ENCODE results near the gene UGGT1.

The UGGT1 gene

DNA sequence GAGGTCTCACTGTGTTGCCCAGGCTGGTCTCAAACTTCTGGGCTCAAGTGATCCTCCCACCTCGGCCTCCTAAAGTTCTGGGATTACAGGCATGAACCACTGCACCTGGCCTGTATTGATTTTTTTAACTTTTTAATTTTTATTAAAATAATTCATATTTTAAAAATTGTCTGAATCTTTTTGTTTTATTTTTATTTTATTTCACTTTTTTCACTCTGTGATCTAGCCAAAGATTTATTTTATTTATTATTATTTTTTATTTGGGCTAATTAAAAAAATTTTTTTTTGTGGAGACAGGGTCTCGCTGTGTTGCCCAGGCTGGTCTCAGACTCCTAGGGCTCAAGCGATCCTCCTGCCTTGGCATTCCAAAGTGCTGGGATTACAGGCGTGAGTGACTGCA, 14.1 kb downstream of the UGGT1 start:
- DNase-seq (ENCODE audit: low read depth in 3 of 3), result no peak

DNA sequence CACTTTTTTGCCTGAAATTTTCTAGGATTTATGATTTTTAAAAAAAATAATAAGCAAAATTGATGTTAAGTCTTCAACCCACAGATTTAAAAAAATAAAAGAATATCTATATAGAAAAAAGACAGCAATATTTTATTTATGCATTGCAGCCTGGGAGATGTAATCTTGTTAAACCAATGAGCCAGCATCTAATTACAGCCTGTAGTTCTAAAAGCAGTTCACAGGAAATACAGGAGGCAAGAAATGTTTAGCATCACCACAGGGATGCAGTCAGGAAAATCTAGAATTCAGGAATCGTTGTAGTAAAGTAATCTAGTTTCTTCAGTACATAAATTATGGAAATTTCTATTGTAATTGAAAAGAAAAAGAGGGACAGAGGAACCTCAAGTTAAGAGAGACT, 17.2 kb downstream of the UGGT1 start:
- no peak for DNase-seq (ENCODE audit: low read depth in 3 of 3)

DNA sequence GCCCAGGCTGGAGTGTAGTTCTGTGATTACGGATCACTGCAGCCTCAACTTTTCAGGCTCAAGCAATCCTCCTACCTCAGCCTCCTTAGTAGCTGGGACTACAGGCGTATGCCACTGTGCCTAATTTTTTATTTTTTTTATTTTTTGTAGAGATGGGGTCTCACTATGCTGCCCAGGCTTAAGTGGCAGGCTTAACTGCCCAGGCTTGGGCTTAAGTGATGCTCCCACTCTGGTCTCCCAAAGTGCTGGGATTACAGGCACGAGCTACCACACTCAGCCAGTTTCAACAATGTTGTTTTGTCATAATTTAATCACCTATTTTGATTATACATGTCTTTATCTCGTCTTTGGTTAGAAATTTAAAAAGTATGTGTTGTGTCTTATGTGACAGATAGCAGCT, 18.2 kb downstream of the UGGT1 start:
- no peak for DNase-seq (ENCODE audit: low read depth in 3 of 3)

DNA sequence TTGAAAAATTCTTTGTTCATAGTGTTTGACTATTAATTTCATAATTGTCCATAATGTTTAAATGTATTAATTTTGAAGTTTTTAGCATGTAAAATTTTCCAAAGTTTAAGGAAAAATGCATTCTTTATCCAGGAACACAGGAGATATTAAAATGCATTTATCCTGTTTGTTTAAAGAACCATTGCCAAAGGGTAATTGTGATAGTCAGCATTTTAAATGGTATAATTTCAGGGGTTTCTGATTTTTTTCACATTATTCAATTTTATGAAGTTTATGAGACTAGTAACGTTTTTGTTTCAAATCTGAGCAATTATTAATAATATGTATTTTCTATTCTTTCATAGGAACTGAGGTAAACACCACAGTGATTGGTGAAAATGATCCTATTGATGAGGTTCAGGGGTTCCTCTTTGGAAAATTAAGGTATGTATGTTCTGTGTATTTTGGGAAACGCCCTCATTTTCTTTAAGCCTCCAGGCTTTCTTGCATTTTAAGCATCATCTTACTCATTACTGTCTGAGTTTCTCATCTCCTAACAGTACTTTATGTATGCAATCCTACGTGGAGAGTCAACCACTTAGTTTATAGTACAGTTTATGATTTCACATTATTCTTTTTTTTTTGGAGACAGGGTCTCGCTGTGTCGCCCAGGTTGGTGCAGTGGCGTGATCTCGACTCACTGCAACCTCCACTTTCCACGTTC, 25.1 kb downstream of the UGGT1 start:
- DNase-seq (ENCODE audit: low read depth in 3 of 3), result no peak

DNA sequence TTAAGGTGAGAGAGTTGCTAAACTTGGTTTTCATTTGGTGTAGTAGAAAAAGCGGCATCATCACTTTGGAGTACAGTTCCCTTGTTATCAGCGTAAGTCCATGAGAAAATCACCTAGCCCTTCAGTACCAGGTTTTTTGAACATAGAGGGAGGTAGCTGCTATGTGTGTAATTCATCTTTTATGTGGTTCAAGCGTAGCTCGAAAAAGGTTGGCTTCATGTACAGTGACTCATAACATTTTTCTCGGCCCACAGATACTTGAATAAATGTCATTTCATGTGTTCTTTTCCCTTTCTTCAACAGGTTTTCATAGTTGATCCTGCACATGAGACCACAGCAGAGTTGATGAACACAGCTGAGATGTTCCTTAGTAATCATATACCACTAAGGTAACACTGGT, 43.6 kb downstream of the UGGT1 start:
- DNase-seq (ENCODE audit: low read depth in 3 of 3), result no peak

DNA sequence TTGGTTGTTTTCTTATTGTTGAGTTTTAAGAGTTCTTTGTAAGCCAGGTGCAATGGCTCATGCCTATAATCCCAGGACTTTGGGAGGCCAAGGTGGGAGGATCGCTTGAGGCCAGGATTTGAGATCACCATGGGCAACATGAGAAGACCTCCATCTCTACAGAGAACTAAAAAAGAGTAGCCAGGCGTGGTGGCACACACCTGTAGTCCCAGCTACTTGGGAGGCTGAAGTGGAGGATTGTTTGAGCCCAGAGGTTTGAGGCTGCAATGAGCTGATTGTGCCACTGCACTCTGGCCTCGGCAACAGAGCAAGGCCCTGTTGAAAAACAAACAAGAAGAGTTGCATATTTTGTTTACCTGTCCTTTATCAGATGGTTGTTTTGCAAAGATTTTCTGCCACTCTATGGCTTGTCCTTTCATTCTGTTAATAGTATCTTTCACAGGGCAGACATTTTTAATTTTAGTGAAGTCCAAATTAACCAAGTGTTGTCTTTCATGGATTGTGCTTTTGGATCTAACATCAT, 46.2 kb downstream of the UGGT1 start:
- no peak for DNase-seq (ENCODE audit: low read depth in 3 of 3)

DNA sequence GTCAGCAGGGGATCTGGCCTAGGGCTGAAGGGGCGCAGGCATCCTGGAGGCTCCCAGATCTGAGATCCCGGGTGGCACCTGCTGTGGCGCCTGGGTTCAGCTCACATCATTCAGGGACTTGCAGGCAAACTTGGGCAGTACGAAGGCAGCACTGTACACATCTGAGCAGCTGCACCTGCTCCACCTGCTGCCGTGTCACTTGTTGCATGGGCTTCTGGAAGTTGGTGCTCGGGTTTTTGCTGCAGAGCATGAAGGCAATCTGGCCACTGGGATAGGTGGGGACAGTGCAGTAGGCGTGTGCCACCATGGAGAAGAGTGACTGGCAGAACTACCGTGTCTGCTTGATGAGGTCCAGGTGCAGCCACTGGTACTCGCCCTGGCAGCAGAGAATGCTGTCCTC, 48.6 kb downstream of the UGGT1 start:
- no peak for DNase-seq (ENCODE audit: low read depth in 3 of 3)

DNA sequence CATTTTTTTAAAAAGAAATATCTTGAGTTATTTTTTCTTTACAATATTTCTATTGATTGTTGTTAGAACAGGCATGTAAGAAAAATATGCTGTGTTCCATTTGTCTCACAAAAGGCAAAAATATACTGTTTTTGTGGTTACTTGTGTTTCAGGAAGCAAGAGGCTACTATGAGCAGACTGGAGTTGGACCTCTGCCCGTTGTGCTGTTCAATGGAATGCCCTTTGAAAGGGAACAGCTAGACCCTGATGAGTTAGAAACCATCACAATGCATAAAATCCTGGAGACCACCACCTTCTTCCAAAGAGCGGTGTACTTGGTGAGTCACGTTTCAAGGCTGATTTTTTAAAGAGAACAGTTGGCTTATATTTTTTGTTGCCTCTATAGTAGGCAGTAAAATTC, 54.7 kb downstream of the UGGT1 start:
- no peak for DNase-seq (ENCODE audit: low read depth in 3 of 3)

DNA sequence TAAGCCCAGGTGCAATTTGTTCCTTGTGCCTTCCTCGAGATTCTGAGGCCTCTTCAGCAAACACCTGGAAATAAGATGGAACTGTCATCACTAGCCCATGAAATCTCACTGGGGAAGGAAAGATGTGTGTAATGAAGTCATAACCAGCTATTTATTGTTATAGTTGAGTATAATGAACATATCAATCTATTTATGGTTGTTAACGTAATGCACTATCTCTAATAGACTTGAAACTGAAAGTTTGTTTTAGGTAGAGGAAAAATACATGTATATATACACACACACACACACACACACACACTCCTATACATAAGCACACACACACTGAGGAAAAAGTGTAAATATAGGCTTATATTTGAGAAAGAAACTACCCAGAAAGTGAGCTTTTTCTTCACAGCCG, 62.8 kb downstream of the UGGT1 start:
- no peak for DNase-seq (ENCODE audit: low read depth in 3 of 3)

DNA sequence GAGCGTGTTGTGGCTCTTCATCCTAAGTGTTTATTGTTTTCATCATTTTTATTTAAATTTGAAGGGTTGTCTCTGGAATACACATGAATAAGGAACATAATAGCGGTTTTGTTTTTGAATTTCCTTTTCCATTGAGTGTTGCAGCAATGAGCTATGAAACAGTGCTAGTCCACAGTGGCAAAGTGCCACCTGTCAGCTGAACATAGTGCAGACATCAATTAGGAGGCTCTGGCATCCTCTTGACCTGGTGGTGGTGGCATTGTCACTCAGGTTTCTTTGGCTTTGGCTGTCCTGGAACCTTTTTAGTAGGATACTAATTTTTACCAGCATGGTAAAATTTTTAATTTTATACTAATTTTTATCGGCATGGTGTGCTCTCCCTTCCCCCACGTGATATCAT, 63.2 kb downstream of the UGGT1 start:
- DNase-seq (ENCODE audit: low read depth in 3 of 3), result no peak

DNA sequence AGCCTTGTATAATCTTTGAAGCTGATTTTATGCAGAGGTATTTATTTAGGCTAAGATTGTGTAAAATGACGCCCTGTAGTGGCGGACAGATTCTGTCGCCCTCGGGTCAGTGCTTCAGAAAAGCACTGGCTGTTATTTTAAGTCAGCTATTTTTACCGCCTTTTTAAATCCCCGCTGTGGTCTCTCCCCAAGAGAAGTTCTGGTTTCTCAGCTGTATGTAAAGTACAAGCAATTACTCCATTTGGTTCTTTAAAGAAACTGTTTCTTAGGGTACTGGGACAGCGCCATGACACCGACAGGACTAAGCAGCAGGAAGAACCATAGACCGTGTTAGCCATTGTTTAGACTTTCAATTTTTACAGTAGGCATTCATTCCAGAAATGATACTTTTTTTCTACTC, 65.0 kb downstream of the UGGT1 start:
- no peak for DNase-seq (ENCODE audit: low read depth in 3 of 3)

DNA sequence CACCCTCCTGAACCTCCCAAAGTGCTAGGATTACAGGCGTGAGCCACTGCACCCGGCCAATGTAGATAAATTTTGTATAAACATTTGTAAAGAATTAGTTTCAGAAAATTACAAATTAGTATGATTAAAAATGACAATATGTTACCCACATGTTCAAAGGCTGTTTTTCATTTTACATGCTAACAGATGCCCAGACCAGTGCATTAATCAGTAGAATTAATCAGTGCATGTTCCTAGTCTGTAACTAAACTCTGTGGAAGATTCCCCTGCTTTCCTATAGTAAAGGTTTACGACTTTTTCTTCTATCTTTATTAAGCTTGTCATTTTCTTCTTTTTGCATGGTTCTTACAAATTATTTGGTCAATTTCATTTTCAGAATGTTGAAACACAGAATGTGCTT, 65.8 kb downstream of the UGGT1 start:
- DNase-seq (ENCODE audit: low read depth in 3 of 3), result no peak

DNA sequence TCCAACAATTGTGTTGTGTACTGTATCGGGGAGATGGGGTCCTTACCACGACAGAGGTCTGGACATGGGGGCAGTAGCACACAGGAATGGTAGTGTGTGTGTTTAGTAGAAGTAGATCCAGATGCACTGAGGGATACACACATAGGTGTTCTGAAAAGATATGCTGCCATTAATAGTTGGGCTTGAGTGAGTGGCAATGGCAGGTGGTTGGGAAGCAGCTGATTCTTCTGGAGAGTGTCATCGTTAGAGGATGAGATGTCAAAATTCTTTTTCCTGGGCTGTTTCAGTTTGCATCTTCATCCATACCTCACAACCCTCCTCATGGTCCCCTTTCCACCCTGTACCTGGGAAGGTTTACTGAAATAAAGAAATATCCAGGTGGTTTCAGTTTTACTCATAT, 66.6 kb downstream of the UGGT1 start:
- no peak for DNase-seq (ENCODE audit: low read depth in 3 of 3)

DNA sequence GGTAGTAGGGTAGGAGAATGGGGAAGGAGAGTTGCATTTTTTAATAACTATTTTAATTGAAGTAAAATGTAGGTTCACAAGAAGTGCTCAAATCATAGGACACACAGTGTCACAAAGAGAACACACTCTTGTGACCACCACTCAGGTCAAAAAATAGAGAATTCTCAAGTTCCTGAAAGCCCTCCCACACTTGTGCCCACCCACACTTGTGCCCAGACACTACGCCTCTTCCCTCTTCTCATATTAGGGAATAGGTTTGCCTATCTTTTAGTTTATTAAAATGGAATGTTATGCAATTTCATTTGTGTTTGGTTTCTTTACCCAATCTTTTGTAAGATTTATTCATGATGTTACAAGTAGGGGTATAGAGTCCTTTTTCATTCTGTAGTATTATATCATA, 67.2 kb downstream of the UGGT1 start:
- DNase-seq (ENCODE audit: low read depth in 3 of 3), result no peak

DNA sequence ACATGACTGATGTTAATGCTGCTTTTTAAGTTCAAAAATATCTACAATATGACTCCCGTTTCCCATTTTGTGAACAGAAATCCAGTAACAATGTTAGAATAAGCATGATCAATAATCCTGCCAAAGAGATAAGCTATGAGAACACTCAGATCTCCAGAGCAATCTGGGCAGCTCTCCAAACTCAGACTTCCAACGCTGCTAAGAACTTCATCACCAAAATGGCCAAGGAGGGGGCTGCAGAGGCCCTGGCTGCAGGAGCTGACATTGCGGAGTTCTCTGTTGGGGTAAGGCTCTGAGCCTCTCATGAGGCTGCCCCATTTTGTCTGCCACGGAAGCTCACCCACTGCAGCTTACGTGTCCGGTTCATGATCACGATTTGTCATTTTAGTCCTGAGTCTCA, 68.4 kb downstream of the UGGT1 start:
- DNase-seq (ENCODE audit: low read depth in 3 of 3), result no peak

DNA sequence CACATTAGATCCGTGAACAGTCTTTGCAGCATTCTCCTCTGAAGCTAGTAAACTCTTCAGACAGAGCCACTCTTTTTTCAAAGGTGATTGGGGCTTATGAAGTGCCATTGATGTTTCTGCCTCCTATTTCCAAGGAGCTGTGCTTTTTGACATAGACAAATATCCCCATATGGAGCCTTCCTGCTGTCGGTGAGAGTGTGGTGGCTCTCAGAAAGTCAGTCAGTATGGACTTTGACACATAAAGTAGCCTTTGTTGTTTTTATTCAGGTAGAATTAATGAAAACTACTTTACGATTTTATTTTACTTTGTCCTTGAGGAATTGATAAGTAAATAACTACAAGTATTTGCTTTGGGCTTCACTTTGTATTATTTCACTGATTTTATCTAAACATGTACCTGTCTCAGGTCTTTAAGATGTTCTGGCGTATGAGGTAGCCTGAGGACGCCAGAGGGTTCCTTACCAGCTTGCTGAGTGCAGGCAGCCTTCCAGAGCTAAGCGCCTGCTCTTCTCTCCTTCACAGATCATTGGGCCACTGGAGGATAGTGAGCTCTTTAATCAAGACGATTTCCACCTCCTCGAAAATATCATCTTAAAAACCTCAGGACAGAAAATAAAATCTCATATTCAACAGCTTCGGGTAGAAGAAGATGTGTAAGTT, 69.7 kb downstream of the UGGT1 start:
- DNase-seq (ENCODE audit: low read depth in 3 of 3), result no peak

DNA sequence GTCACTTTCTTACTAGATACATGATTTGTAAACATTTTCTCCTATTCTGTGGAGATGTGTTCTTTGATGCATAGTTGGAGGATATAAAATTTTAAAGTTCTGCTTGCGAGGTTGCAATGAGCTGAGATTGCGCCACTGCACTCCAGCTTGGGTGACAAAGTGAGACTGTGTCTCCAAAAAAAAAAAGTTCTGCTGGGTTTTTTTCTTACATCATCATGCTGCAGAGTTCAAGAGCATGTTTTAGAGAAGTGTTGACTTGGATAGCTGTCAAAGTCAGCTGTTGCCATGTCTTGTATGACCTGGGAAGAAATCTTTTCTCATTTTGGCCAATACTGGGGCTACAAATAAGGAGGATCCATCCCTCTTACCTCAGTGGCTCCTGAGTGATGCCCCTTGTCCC, 71.3 kb downstream of the UGGT1 start:
- no peak for DNase-seq (ENCODE audit: low read depth in 3 of 3)

DNA sequence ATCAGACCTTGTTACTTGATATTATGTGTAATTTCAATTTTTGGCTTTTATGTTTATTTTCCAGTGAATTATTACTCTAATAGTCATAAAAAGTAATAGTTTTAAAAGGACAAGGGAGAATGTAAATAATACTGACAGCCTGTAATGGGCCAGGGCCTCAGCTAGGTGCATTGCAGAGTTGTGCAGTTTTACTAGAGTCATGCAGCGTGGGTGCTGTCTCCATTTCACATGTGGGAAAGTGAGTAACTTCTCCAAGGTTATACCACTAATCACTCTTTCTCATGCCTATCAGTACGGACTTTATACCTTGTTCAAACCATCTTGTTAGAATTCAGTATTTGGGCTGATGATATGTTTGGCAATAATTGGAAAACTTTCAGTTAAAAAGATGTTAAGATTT, 73.3 kb downstream of the UGGT1 start:
- no peak for DNase-seq (ENCODE audit: low read depth in 3 of 3)

DNA sequence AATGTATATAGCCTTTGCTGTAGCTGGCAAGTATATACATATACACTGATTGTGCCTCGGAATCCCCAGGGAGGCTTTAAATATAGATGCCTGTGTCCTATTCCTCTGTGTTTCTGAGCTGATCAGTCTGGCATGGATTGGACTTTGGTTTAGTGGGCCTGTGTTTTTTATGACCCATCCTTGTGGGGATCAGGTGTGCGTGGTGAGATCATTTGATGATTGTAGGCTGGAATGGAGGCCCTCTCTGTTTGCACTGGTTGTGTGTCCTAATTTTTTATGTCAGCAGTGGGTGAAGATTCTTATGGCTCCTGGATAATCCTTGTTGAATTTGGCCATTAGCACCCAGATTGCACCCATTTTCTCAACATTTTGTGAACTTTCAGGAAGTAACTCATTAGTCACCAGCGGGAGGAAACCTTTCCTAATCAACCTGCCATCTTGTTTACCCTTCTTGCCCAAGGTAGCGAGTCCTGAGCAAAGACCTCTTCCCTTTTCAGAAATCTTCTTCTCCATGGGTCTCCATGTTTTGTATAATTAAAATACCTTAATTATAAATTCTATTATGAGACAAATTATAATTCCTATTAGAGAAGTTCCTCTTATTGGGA, 75.8 kb downstream of the UGGT1 start:
- no peak for DNase-seq (ENCODE audit: low read depth in 3 of 3)

DNA sequence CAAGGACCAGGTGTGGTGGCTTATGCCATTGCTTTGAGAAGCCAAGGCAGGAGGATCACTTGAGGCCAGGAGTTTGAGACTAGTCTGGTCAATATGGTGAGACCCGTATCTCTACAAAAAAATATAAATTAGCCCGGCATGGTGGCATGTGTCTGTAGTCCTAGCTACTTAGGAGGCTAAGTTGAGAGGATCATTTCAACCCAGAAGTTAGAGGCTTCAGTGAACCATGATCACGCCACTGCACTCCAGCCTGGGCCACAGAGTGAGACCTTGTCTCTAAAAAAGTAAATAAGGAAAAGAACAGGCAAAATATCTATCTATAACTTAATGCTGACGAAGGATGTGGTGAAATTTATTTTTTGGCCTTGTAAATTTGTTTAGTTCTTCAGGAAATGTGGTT, 78.1 kb downstream of the UGGT1 start:
- DNase-seq (ENCODE audit: low read depth in 3 of 3), result no peak

DNA sequence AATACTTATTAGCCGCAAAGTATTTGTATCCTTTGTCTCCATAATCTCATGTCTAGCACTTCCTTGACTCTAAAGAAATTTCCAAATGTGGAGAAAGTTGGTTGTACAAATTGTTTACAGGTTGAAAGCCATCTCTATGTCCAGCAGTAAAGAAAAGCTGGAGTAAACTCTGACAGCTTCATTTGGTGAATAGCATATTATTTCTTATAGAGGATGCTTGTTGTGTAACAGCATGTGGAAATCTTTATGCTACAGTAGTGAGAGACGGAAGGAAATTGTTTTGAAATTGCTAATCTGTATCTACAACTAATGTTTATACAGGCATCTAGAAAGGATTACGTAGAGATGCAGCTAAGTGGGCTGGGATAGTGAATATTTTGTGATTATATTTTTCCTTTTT, 78.5 kb downstream of the UGGT1 start:
- DNase-seq (ENCODE audit: low read depth in 3 of 3), result no peak

DNA sequence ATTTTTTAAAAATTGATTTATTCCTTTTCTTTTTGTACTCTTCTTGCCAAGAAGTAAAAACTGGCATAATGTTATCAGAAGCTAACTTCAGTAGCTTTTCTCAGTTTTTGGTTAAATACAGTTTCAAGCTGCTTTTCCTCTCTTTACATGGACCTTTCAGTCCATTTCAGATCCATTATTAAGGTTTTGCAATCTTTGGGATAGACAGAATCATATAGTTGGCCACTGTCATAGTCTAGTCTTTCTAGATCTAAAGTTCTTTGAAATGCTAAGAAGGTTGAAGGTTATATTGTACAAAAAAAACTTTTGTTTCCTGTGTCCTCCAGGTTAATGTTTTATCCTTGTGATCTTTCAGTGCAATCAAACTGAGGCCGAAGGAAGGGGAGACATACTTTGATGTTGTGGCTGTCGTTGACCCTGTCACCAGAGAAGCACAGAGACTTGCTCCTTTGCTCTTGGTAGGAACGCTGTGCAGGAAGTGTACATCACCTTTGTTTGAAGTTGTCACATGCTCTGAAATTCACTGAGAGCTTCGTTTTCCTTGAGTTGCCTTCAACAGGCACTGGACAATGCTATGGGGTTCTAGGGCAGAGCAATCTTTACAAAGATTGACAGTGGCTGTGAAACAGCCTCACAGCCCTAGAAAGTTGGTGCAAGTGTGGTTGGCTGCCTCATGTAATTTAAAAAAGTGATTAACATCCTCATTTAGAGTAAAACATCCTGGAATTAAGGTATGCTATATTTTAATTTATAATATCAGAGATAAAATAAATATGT, 79.1 kb downstream of the UGGT1 start:
- no peak for DNase-seq (ENCODE audit: low read depth in 3 of 3)

DNA sequence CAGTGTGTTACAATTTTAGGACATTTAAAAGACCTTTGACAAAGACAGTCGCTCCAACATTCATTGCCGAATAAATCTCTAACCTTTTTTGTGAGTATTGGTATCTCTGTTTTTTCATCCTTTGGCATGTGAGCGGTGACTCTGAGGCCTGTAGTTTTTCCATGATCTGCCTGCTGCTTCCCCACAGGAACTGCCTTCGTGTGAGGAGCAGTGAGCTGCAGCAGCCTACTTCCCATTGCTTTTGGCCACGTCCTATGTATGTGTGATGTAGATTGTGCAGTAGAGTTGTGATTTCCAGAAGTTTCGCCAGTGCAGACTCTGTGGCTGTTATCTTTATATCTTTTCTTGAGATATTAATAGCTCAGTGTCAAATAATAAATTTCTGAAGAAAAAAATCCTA, 79.8 kb downstream of the UGGT1 start:
- no peak for DNase-seq (ENCODE audit: low read depth in 3 of 3)
